Stomach (tissue), 4 donors: ENCODE results near the gene MAP3K14.

Experiments used
- CTCF ChIP-seq, 7 experiments: fragments of 450-650 bp in 4 of 7; fragments of 200-600 bp in 3 of 7; sonication (generic) in 3 of 7; IDR thresholded peaks; one replicate each; pipeline ENCODE4 v1.5.1; 2016 to 2019; ENCODE audit warnings: antibody characterized with exemption in 7 of 7, control low read depth in 2 of 7, mild to moderate bottlenecking in 1 of 7
- POLR2A ChIP-seq, 4 donors: fragments of 450-650 bp; IDR thresholded peaks; one replicate each; pipeline ENCODE4 v1.6.1; 2016; ENCODE audit warnings: antibody characterized with exemption in 4 of 4, control low read depth in 2 of 4, mild to moderate bottlenecking in 1 of 4, moderate library complexity in 1 of 4

DNA sequence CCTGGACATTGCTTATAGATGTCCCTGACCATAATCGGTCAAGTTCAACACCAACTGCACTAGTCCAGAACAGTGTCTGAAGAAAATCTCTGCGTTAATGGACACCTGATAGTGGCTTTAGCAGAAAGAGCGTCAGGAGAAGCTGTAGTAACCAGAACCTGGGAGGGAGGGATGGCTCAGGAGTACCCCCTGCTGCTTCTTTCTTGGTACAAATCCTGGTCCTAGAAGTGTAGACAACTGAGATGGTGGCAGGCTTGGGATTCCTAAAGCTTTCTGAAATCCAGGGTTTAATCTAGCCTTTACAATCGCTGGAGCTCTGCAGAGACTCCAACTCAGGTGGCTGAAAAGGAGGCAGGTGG is 5.4 kb downstream of the MAP3K14 start:
- TF ChIP-seq CTCF (IDR thresholded peaks at IDR 0.05): no peak
- TF ChIP-seq POLR2A (IDR thresholded peaks at IDR 0.05): no peak
